Endothelial cell of umbilical vein (primary cell): ENCODE results near the gene RNGTT. TPM values are rescaled to one million over a fixed set of nuclear protein-coding genes. Genes with fewer than 3 reads are reported as not detected.

Experiments used
- BruUV-seq: library from RNA; stranded (reverse); fragments of 400-500 nt; replicated peaks from 2 replicates; lab custom pipeline; 2021; lab: Mats Ljungman, UMichigan
- CTCF ChIA-PET: fragments of 300-600, 350-600 bp; sonication (Branson Sonifier 250); formaldehyde crosslinking; loops from one replicate; lab custom pipeline; 2021; ENCODE audit warnings: antibody characterized with exemption, inconsistent platforms; lab: Charles Lee
- POLR2A ChIA-PET: fragments of 300-600, 350-600 bp; sonication (Branson Sonifier 250); formaldehyde crosslinking; loops from one replicate; lab custom pipeline; 2021; ENCODE audit warnings: antibody characterized with exemption, inconsistent platforms; lab: Charles Lee
- DNase-seq: peaks from one replicate; pipeline ENCODE4 v3.0.0-alpha.2; 2011; ENCODE audit warnings: low read depth, low spot score
- FAIRE-seq: peaks from 2 replicates; lab custom pipeline; 2011; peaks lifted over from hg19 to GRCh38; lab: Jason Lieb, UNC
- H2AFZ ChIP-seq: 2 replicates; pipeline ENCODE4 v1.6.0; 2012; ENCODE audit warnings: low read depth, low read length, control low read depth, inconsistent platforms
- H3K27ac ChIP-seq: 2 replicates; pipeline ENCODE4 v1.5.1; 2011; ENCODE audit warnings: low read depth, mild to moderate bottlenecking, control low read depth, low read length, moderate library complexity; ENCODE audit not compliant: insufficient read depth
- H3K27me3 ChIP-seq, 2 experiments: 2 replicates each; pipeline versions ENCODE4 v1.6.0 to v1.6.1; 2011; ENCODE audit warnings: low read length in 2 of 2, mixed read lengths in 1 of 2; ENCODE audit not compliant: control insufficient read depth in 2 of 2, insufficient read depth in 2 of 2
- H3K36me3 ChIP-seq, 2 experiments: 2 replicates in 1 of 2; 3 replicates in 1 of 2; pipeline ENCODE4 v1.5.1; 2011; ENCODE audit warnings: low read length in 2 of 2, mild to moderate bottlenecking in 1 of 2, moderate library complexity in 1 of 2; ENCODE audit not compliant: control insufficient read depth in 2 of 2, insufficient read depth in 2 of 2; ENCODE audit errors: extremely low read depth in 1 of 2
- H3K4me1 ChIP-seq: 3 replicates; pipeline ENCODE4 v1.5.1; 2011; ENCODE audit warnings: mild to moderate bottlenecking, low read length; ENCODE audit not compliant: control insufficient read depth, insufficient read depth; ENCODE audit errors: extremely low read depth
- H3K4me2 ChIP-seq: 2 replicates; pipeline ENCODE4 v1.6.1; 2011; ENCODE audit warnings: low read length, control low read depth, mixed read lengths; ENCODE audit not compliant: insufficient read depth
- H3K4me3 ChIP-seq, 3 experiments: fragments of 200-600 bp in 1 of 3; sonication (generic), shearing (Covaris generic) in 1 of 3; replicated peaks in 1 of 3; 2 replicates each; pipeline ENCODE4 v1.5.1; 2011 to 2016; ENCODE audit warnings: control low read depth in 3 of 3, low read length in 3 of 3, mild to moderate bottlenecking in 2 of 3, inconsistent platforms in 1 of 3, low read depth in 1 of 3, moderate library complexity in 1 of 3; ENCODE audit not compliant: insufficient read depth in 1 of 3
- H3K79me2 ChIP-seq: 2 replicates; pipeline ENCODE4 v1.6.0; 2012; ENCODE audit warnings: low read length, inconsistent platforms; ENCODE audit not compliant: control insufficient read depth, insufficient read depth
- H3K9ac ChIP-seq: replicated peaks from 2 replicates; pipeline ENCODE3; 2011; ENCODE audit warnings: low read length, control low read depth; ENCODE audit not compliant: insufficient read depth; ENCODE audit errors: extremely low read depth
- H3K9me1 ChIP-seq: replicated peaks from 3 replicates; pipeline ENCODE4 v1.6.0; 2011; ENCODE audit warnings: mild to moderate bottlenecking, low read length; ENCODE audit not compliant: control insufficient read depth, insufficient read depth; ENCODE audit errors: extremely low read depth
- H3K9me3 ChIP-seq: replicated peaks from 2 replicates; pipeline ENCODE4 v1.5.1; 2012; ENCODE audit warnings: low read length, inconsistent platforms; ENCODE audit not compliant: control insufficient read depth, insufficient read depth
- H4K20me1 ChIP-seq: replicated peaks from 2 replicates; pipeline ENCODE3; 2011; ENCODE audit warnings: mild to moderate bottlenecking, low read length; ENCODE audit not compliant: control insufficient read depth, insufficient read depth; ENCODE audit errors: extremely low read depth
- CTCF ChIP-seq, 2 donors: IDR thresholded peaks; 1 replicate in 1 of 2; 2 replicates in 1 of 2; pipeline ENCODE4 v1.5.1; 2011; ENCODE audit warnings: low read length in 2 of 2, mild to moderate bottlenecking in 2 of 2, moderate library complexity in 2 of 2, control low read depth in 1 of 2, inconsistent platforms in 1 of 2, low read depth in 1 of 2; ENCODE audit not compliant: insufficient read depth in 1 of 2; ENCODE audit errors: extremely low read depth in 1 of 2
- EZH2 ChIP-seq: IDR thresholded peaks from 2 replicates; pipeline ENCODE4 v1.6.1; 2012; ENCODE audit warnings: borderline replicate concordance, low read depth, mild to moderate bottlenecking, moderate library complexity, low read length, inconsistent platforms; ENCODE audit not compliant: severe bottlenecking
- FOS ChIP-seq: IDR thresholded peaks from 2 replicates; pipeline ENCODE4 v1.6.1; 2011; ENCODE audit warnings: mild to moderate bottlenecking, low read length, moderate library complexity, borderline replicate concordance; ENCODE audit not compliant: insufficient read depth
- GATA2 ChIP-seq: IDR thresholded peaks from 2 replicates; pipeline ENCODE4 v1.7.0; 2011; ENCODE audit warnings: low read depth, mild to moderate bottlenecking, moderate library complexity, mixed read lengths, low read length; ENCODE audit not compliant: insufficient read length, insufficient read depth
- JUN ChIP-seq: IDR thresholded peaks from 2 replicates; pipeline ENCODE4 v1.6.1; 2011; ENCODE audit warnings: borderline replicate concordance, low read depth; ENCODE audit not compliant: insufficient read length, insufficient read depth
- MAX ChIP-seq: IDR thresholded peaks from 2 replicates; pipeline ENCODE4 v1.6.1; 2011; ENCODE audit not compliant: insufficient read depth, insufficient read length
- MYC ChIP-seq: IDR thresholded peaks from one replicate; pipeline ENCODE4 v1.6.1; 2011; ENCODE audit warnings: mild to moderate bottlenecking, low read depth, low read length
- POLR2A ChIP-seq: IDR thresholded peaks from 2 replicates; pipeline ENCODE4 v1.6.1; 2012; ENCODE audit warnings: low read depth, mild to moderate bottlenecking, control low read depth, low read length
- POLR2AphosphoS5 ChIP-seq: IDR thresholded peaks from 2 replicates; pipeline ENCODE4 v1.6.1; 2012; ENCODE audit warnings: low read depth, mild to moderate bottlenecking, control low read depth, low read length, moderate library complexity; ENCODE audit not compliant: insufficient read depth
- dilution Hi-C: fragments of 300-500 bp; cut with MboI; formaldehyde crosslinking; loops from one replicate; pipeline ENCODE4 v1.15.0; 2019; ENCODE audit warnings: low sequenced_read_pairs; ENCODE audit not compliant: extremely low pct_ligation_motif_present
- intact Hi-C: fragments of 100-400 bp; cut with micrococcal nuclease; formaldehyde crosslinking; loops from one replicate; pipeline ENCODE4 v1.10.0; 2022
- polyA plus RNA-seq, 4 experiments: library from polyadenylated mRNA; depleted of rRNA in 3 of 4; stranded (reverse) in 3 of 4; unstranded in 1 of 4; fragments of >200 nt; gene quantifications; 2 replicates each; pipeline versions ENCODE4 v1.2.1 to v1.2.3, GENCODE V29; 2011 to 2012; ENCODE audit warnings: missing spikeins in 1 of 4
- total RNA-seq: library from RNA; stranded (reverse); gene quantifications from 2 replicates; pipeline ENCODE4 v1.2.3, GENCODE V29; 2021

The RNGTT gene
- total and polyA plus RNA-seq, 2 donors (not counting 3 experiments of a cell fraction or from before 2014, with no cell fraction given), result 2.1 to 13.1 TPM

- dilution Hi-C loops, result no loop called here
- Histone ChIP-seq H3K4me2 (no peak overlapping the region), H4K20me1 (no peaks in the 10 kb centered on the region), H3K9me1 (no peaks in the 10 kb centered on the region), H3K4me3 (no peak overlapping the region), H3K4me1 (no peaks in the 10 kb centered on the region), H3K9ac (no peak overlapping the region), H3K79me2 (no peaks in the 10 kb centered on the region), H3K27ac (no peak overlapping the region), H3K36me3 (no peaks in the 10 kb centered on the region), H2AFZ (no peak overlapping the region), H3K27me3 (no peaks in the 10 kb centered on the region), H3K9me3 (no peaks in the 10 kb centered on the region)
- DNase-seq (no peak), FAIRE-seq (no peak)
- TF ChIP-seq FOS (no peak), MAX (no peak), POLR2AphosphoS5 (no peak), JUN (no peak), POLR2A (no peak), EZH2 (no peak)
- ChIA-PET POLR2A (no interaction called here), CTCF (no interaction called here)
- intact Hi-C loops, result no loop called here
- BruUV-seq, result no TSS peak
These were observed 347.0 kb downstream of the RNGTT start for GRCh38 chr6:88616380-88616779.

GRCh38 chr6:88614316-88614877 is 349.0 kb downstream of the RNGTT start:
- H4K20me1 ChIP-seq, result no peaks in the 10 kb centered on the region
- ChIA-PET CTCF (interaction anchor here (0.6 kb wide), 1 partner anchor 37 kb away, joined by 3 read pairs; no protein-coding TSS in a partner anchor), POLR2A (no interaction called here)
- no peak for TF ChIP-seq JUN
- no peak for TF ChIP-seq POLR2AphosphoS5
- TF ChIP-seq POLR2A, result no peak
- TF ChIP-seq CTCF (IDR thresholded peaks at IDR 0.05; ENCODE audit: extremely low read depth in 1 of 2, insufficient read depth in 1 of 2, low read depth in 1 of 2, low read length in 2 of 2), result no peak
- TF ChIP-seq MYC, result no peak
- no peak for TF ChIP-seq GATA2
- no peak for TF ChIP-seq MAX
- no peak for TF ChIP-seq FOS
- DNase-seq (no peak), FAIRE-seq (no peak)
- no peaks in the 10 kb centered on the region for H3K79me2 ChIP-seq
- no peak overlapping the region for H3K4me3 ChIP-seq
- H3K4me1 ChIP-seq, result no peaks in the 10 kb centered on the region
- H3K27me3 ChIP-seq, result no peaks in the 10 kb centered on the region
- no peak overlapping the region for H3K27ac ChIP-seq
- intact Hi-C loops (no loop called here), dilution Hi-C loops (no loop called here)
- no peaks in the 10 kb centered on the region for H3K36me3 ChIP-seq
- H3K9me1 ChIP-seq, result no peaks in the 10 kb centered on the region
- BruUV-seq, result no TSS peak
- no peaks in the 10 kb centered on the region for H3K9me3 ChIP-seq
- H2AFZ ChIP-seq, result no peak overlapping the region
- H3K4me2 ChIP-seq, result no peak overlapping the region
- no peak overlapping the region for H3K9ac ChIP-seq
